Neural cell (in vitro differentiated cells): ENCODE results near the gene LRMDA.

Source experiments
- CTCF ChIP-seq: fragments of 450-650 bp; IDR thresholded peaks from 2 replicates; pipeline ENCODE4 v1.5.1; 2014; ENCODE audit warnings: antibody characterized with exemption, mild to moderate bottlenecking, moderate library complexity; ENCODE audit not compliant: poor library complexity, severe bottlenecking
- TAF1 ChIP-seq: IDR thresholded peaks from 2 replicates; pipeline ENCODE4 v1.6.1; 2012; ENCODE audit warnings: low read depth

- TF ChIP-seq CTCF (no peak), TAF1 (no peak)
Measured at GRCh38 chr10:75976681-75977080, 545.3 kb downstream of the LRMDA start.
